NCI-H2107 treated with DMSO at 0.1 percent for 48 hours (cell line): ENCODE results near the gene NKAPL.

ENCODE experiments used
- DNase-seq: peaks from one replicate; lab custom pipeline; 2025; ENCODE audit not compliant: unreplicated experiment; lab: John Stamatoyannopoulos, UW

NKAPL gene

DNA sequence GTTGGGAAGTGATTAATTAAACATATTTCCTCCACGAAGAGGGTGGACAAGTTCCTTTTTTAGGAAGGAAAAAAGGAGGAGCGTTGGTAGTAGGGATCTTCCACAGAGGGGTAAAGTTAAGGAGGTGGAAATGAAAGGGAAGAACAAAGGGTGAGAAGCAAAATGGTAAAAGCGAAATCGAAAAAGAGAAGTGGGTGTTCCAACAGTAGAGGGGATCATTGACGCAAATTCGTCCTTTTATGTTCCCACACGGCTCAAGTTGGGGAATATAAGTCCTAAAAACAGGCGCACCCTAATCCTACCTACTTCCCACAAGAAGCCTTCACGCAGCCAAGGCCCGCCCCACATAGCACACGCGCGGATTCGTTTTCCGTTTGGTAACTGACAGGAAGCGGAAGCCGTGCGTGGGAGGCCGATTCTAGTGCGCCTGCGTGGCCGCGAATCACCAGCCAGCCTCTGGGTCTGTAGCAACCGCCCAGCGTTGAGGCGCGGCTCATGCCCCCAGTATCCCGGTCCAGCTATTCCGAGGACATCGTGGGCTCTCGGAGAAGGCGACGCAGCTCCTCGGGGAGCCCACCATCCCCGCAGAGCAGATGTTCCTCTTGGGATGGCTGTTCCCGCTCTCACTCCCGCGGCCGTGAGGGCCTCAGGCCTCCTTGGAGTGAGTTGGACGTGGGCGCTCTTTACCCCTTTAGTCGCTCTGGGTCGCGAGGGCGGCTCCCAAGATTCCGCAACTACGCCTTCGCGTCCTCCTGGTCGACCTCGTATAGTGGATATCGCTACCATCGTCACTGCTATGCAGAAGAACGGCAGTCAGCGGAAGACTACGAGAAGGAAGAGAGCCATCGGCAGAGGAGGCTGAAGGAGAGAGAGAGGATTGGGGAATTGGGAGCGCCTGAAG is at the start of gene NKAPL:
Gene NKAPL, plus strand, starts transcription at position 421 of the 901 bp plus-strand sequence. Its CDS starts 75 bp downstream, at position 496.
- DNase-seq: no peak

- no peak for DNase-seq
These were observed 49.2 kb upstream of the NKAPL start for GRCh38 chr6:28209753-28210535.

- DNase-seq: no peak
These were observed 47.1 kb upstream of the NKAPL start for GRCh38 chr6:28211840-28212509.

DNA sequence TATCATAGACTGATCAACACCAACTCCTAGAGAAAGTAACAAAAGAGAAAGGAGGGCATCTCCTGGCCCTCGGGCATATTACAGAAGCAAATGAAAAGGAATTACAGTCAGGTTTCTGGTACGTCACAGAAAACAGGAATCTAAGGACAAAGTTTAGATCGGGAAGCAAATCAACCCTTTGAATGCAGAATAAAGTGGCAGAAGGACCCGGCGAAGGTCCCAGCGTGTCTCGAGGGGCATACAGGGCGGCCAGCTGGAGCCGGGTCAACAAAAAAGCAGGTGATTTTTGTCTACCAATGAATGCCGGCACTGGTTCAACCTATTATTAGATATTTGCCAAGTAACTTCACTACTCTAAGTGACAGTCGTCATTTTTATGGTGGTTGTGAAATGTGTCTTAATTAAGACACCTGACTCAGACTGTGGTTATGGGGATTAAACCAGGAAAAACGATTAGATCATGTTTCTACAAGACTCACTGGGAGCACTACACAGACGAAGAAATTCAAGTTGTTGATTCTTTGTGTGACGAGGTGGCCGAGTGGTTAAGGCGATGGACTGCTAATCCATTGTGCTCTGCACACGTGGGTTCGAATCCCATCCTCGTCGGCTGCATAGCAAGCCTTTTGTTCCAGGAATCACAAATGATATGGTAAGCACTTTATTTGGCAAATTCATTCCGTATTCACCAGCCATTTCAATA is 46.4 kb upstream of the NKAPL start:
- peak; percentile 7 for DNase-seq

- DNase-seq: no peak
These were observed 45.9 kb upstream of the NKAPL start for GRCh38 chr6:28213213-28213523.

DNA sequence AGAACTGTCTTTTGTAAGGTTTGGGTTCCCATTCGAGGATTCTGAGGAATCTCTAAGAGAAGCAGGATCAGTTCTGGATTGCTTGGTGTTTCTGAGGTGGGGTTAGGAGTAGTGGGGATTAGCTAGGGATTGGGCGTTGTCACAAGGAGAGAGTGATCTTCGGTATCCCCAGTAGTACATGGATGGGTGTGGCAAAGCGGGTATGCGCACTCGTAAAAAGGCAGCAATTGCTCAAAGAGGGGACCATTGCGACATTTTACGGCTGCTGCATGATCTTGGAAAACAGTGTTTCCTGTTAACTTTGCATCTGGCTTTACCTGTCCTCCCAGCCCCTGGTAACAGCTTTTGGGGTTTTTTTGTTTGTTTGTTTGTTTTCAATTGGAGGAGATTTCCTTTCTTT is 43.7 kb upstream of the NKAPL start:
- DNase-seq: no peak

- DNase-seq: no peak
These were observed 41.2 kb upstream of the NKAPL start for GRCh38 chr6:28217890-28218289.

GRCh38 chr6:28218312-28219248 is 40.5 kb upstream of the NKAPL start:
- DNase-seq: peak; percentile 4

GRCh38 chr6:28220257-28221133 is 38.6 kb upstream of the NKAPL start:
- no peak for DNase-seq

DNA sequence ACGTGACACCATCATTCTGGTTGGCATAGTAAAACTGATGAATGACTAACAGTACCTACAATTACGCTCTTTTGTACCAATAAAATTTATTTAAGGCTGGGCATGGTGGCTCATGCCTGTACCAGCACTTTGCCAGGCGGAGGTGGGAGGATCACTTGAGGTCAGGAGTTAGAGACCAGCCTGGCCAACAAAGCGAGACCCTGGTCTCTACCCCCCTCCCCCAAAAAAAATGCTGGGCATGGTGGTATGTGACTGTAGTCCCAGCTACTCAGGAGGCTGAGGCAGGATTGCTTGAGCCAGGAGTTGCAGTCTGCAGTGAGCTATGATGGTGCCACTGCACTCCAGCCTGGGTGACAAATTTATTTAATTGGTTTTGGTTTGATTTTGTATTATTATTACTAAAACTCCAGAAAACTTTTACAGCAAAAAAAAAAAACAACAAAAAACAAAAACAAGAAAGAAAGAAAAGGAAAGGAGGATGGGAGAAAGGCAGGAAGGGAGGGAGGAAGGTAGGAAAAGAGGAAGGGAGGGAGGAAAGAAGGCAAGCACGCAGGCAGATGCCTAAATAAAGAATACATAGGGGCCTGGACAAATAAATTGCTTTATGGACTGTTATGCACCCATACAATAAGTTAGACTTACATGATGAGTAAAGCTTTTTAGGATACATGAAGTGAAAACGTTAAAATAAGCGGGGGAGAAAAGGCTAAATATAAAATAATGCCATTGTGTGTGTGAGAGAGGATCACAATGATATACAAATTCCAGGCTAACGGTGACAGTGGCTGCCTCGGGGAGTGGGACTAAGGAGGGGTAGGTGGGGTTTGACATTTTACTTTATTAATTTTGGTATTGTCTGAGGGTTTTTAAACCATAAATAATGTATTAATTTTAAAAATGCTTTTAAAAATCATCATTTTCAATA is 34.7 kb upstream of the NKAPL start:
- DNase-seq: no peak

- DNase-seq: peak; percentile 22
These were observed 33.9 kb upstream of the NKAPL start, which contains the start of gene ZSCAN9 for GRCh38 chr6:28225056-28225834. TSS of gene ZSCAN9 (plus strand) at chr6:28225275. CDS start at chr6:28227085, 1,810 bp downstream.

DNA sequence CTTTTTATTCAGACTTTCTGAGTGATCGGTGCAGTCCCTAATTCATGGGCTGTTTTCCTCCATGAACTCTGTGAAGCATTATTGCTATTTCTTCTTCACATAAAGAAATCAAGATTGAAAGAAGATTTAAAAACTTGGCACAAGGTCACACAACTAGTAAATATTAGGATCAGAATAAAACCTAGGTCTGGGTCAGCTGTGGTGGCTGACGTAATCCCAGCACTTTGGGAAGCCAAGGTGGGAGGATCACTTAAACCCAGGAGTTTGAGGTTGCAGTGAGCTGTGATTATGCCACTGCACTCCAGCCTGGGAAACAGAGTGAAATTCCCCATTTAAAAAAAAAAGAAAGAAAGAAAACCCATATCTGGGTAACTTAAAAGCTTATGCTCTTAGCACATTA is 32.6 kb upstream of the NKAPL start:
- DNase-seq: no peak

DNA sequence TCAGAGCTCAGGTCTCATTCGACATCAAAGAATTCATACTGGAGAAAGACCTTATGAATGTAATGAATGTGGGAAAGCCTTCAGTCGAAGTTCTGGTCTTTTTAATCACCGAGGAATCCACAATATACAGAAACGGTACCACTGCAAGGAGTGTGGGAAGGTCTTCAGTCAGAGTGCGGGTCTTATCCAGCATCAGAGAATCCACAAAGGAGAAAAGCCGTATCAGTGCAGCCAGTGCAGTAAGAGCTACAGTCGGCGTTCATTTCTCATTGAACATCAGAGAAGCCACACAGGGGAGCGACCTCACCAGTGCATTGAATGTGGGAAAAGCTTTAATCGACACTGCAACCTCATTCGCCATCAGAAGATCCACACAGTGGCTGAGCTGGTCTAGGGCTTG is 26.3 kb upstream of the NKAPL start:
- no peak for DNase-seq

DNA sequence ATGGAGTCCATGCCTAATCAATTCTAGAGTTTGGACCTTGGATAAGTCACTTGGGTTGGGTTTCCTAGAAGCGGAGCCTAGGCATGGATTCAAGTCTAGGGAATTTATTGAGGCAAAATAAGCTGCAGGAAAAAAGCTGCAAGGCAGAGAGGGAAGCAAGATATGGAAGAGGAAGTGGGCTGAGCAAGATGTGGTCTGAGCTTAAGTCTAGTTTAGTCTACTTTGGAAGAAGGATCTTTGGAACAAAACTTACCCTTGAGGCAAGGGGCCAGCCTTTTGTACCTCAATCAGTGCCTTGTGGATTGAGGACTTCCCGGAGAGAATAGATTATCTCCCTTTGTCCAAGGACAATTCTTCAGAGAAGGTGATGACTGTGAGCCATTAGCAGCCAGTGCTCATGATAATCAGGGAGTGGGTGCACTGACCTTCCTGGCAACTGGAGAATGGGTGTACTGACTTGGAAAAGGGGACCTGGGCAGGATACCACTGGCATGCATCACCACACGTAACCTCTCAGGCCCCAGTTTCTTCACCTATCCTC is 23.1 kb upstream of the NKAPL start:
- no peak for DNase-seq

DNA sequence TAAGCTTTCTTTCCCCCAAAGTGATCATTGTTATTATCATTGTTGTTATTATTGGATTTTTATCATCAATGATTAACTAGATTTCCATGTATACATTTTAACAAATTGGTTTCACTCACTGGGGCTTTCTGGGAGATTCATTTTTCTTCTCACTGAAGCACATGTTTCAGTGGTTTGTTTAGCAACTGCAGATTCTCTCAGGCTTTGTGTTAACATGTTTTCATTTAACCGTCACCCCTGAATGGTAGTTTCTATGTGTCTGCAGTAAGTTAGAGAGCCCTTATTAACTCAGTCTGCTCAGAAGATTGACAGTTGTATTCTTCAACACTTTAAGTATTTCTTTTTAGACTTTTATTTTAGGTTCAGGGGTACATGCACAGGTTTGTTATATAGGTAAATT is 19.5 kb upstream of the NKAPL start:
- DNase-seq: no peak

DNA sequence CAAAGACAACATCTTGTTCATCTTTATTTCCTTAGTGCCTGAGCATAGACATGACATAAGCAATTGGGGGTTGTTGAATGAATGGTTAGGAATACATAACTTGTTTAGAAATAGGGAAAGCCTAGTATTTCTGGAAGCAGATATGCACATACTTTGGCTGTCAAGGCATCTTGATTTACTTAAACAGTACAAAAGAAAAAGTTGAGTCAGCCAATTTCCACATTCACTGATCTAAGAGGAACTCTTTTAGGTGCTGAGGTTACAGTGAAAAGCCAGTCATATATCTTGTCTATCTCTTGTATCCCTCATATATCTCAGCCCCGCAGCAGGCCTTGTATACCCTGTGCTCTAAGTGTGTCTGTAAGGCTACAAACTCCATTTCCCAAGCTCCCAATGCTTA is 18.6 kb upstream of the NKAPL start:
- no peak for DNase-seq

DNA sequence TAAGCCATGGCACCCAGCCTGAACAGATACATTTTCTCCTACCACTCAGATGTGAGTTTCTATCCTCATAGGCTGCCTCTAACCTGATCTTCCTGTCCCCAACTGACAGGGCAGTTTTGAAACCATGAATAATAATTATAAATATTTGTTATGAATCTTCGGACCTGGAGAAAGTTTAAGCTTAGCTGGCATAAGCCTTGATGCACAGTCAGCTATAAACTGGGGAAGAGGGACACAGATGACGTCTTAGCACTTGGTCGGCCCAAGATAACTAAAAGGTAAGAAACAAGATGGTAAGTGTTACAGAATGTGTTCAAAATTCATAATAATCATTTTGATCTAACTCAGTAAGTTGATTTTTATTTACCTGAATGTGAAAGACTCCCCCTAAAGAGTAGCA is 15.2 kb upstream of the NKAPL start:
- DNase-seq: no peak
